Measurements from ENCODE around the gene CACFD1.

Gene CACFD1

DNA sequence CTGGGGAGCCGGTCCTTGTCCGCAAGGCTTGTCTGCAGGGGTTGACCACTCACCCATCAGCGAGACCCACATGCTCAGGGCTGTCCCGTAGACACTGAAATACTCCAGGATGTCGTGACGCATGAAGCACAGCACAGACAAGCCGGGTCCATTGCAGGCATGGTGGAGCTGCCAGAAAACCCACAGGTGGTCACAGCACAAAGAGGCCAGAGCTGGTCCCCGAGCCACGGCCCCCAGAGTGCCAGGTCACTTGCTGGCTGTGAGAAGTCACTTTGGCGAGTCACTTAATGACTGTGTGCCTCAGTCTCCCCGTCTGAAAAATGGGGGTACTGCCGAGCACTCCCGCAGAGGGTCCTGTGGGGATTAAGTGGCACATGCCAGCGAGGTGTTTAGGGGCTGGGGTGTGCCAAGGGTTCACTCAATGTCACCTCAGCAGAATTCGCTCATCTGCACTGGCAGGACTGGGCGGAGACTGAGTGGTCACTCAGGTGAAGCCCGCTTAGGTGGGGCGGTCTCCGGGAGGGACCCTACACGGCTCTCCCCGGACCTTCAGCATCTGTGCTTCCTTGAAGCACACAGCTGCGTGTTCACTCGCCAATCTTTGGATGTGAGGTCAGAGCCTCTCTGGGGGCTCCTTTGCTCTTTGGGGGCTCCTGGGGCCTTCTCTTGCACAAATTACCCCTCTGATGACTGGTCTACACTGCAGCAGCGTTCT lies 60.5 kb downstream of the CACFD1 start:
- FAIRE-seq: no peak
